ENCODE measurements around the gene SEL1L3. TPM values are rescaled to one million over a fixed set of nuclear protein-coding genes. Genes with fewer than 3 reads are reported as not detected.

SEL1L3 gene
- total RNA-seq, 1 donor from 2014 or later = 24.9 TPM

DNA sequence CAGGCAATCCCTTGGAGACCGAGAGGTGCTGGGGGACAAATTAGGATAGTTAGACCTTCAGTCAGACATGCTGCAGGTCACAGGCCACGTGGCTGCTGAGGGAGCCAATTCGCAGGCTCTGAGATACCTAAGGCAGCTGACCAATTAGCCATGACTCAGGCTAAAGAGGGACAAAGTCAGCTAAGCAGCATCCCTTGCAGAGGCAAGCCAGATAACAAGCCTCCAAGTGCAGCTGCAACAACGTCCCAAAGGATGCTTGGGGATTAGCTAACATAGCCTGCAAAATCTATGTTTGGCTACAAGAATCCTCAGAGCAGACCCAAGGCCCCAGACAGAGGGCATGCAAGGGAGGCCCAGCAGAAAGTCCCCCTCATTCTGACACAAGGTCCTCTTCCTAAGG lies 93.5 kb downstream of the SEL1L3 start:
- TF ChIP-seq, protein P1, sequence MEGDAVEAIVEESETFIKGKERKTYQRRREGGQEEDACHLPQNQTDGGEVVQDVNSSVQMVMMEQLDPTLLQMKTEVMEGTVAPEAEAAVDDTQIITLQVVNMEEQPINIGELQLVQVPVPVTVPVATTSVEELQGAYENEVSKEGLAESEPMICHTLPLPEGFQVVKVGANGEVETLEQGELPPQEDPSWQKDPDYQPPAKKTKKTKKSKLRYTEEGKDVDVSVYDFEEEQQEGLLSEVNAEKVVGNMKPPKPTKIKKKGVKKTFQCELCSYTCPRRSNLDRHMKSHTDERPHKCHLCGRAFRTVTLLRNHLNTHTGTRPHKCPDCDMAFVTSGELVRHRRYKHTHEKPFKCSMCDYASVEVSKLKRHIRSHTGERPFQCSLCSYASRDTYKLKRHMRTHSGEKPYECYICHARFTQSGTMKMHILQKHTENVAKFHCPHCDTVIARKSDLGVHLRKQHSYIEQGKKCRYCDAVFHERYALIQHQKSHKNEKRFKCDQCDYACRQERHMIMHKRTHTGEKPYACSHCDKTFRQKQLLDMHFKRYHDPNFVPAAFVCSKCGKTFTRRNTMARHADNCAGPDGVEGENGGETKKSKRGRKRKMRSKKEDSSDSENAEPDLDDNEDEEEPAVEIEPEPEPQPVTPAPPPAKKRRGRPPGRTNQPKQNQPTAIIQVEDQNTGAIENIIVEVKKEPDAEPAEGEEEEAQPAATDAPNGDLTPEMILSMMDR (IDR thresholded peaks at IDR 0.05; ENCODE audit: insufficient read depth, low read depth, low read length) = no peak
- no peak for TF ChIP-seq EZH2 (IDR thresholded peaks at IDR 0.05; ENCODE audit: insufficient read depth, low read length)

DNA sequence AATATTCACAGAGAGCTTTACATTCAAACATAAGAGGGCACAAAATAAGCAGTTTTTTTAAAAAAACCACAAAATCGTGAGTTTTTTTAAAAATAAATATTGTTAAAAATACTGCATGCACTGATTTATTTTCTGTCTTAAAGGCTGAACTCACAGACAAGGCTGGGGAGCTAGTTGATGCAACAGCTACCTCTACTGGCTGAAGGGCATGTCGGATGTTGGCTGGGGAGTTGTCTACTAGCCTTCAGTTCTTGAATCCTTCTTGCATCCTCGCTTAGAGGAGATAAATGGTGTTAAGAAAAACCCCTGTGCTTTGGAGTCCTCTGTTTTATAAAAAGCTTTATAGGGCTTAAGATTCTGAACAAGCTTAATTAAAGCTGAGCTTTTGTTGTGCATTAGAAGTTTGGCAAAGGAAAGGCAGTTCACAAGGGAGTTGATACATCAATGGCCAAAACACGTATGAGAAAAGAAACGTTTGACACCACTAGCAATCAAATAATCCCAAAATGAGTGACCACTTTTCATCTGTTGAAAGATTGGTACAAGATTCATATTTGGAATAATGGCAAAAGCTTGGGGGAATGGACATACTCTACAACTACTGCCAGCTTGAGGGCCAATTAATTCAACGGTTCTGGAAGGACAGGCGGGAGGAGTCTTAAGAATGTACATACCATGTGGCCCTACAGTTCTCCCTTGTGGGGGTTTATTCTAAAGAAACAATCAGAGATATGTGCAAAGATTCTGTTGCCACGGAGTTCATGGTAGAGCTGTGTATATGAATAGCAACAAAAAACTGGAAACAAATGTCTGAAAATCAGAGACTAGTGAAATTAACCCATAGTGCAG lies 94.7 kb downstream of the SEL1L3 start:
- Histone ChIP-seq H3K79me2 (ENCODE audit: insufficient read depth, low read length) (no peaks in the 10 kb centered on the region), H3K9ac (ENCODE audit: low read length) (no peak overlapping the region), H3K9me3 (ENCODE audit: insufficient read depth, low read depth, low read length) (no peaks in the 10 kb centered on the region), H3K27me3 (ENCODE audit: insufficient read depth, low read length) (no peaks in the 10 kb centered on the region), H3K4me2 (ENCODE audit: low read length) (no peak overlapping the region), H3K4me3 (ENCODE audit: insufficient read depth, low read depth, low read length) (no peak overlapping the region), H3K4me1 (ENCODE audit: insufficient read depth, low read length) (no peaks in the 10 kb centered on the region), H3K36me3 (ENCODE audit: insufficient read depth, low read length) (no peaks in the 10 kb centered on the region), H2AFZ (ENCODE audit: low read depth, low read length) (no peak overlapping the region), H4K20me1 (ENCODE audit: insufficient read depth, low read length) (no peaks in the 10 kb centered on the region), H3K27ac (ENCODE audit: low read depth, low read length) (no peak overlapping the region)
- Mint-ChIP-seq H3K27me3 (ENCODE audit: low read depth, unreplicated experiment) (no peaks in the 10 kb centered on the region), H3K4me3 (ENCODE audit: unreplicated experiment) (no peak overlapping the region), H3K27ac (ENCODE audit: unreplicated experiment) (no peak overlapping the region), H3K9me3 (ENCODE audit: unreplicated experiment) (no peaks in the 10 kb centered on the region), H3K4me1 (ENCODE audit: low read depth, unreplicated experiment) (no peaks in the 10 kb centered on the region), H3K36me3 (ENCODE audit: low read depth, unreplicated experiment) (peaks cover 2% of the 10 kb centered on the region)
- DNase-seq (ENCODE audit: low read depth) (peak; percentile 44), FAIRE-seq (peak; percentile 59)
- TF ChIP-seq, protein P1 (IDR thresholded peaks at IDR 0.05; ENCODE audit: insufficient read depth, low read depth, low read length) = peak; percentile 97
- no peak for TF ChIP-seq EZH2 (IDR thresholded peaks at IDR 0.05; ENCODE audit: insufficient read depth, low read length)

More for the DNA sequence above, 93.5 kb downstream of the SEL1L3 start:
- Histone ChIP-seq H2AFZ (ENCODE audit: low read depth, low read length) (no peak overlapping the region), H3K27me3 (ENCODE audit: insufficient read depth, low read length) (no peaks in the 10 kb centered on the region), H3K27ac (ENCODE audit: low read depth, low read length) (no peak overlapping the region), H3K4me2 (ENCODE audit: low read length) (no peak overlapping the region), H3K4me1 (ENCODE audit: insufficient read depth, low read length) (no peaks in the 10 kb centered on the region), H3K9ac (ENCODE audit: low read length) (no peak overlapping the region), H3K4me3 (ENCODE audit: insufficient read depth, low read depth, low read length) (no peak overlapping the region), H3K9me3 (ENCODE audit: insufficient read depth, low read depth, low read length) (no peaks in the 10 kb centered on the region), H3K79me2 (ENCODE audit: insufficient read depth, low read length) (no peaks in the 10 kb centered on the region), H3K36me3 (ENCODE audit: insufficient read depth, low read length) (no peaks in the 10 kb centered on the region), H4K20me1 (ENCODE audit: insufficient read depth, low read length) (no peaks in the 10 kb centered on the region)
- peaks cover 3% of the 10 kb centered on the region for H3K36me3 Mint-ChIP-seq (ENCODE audit: low read depth, unreplicated experiment)
- FAIRE-seq = no peak
- no peak overlapping the region for H3K4me3 Mint-ChIP-seq (ENCODE audit: unreplicated experiment)
- DNase-seq (ENCODE audit: low read depth) = peak; percentile 26
- H3K27ac Mint-ChIP-seq (ENCODE audit: unreplicated experiment) = no peak overlapping the region
- no peaks in the 10 kb centered on the region for H3K4me1 Mint-ChIP-seq (ENCODE audit: low read depth, unreplicated experiment)
- H3K27me3 Mint-ChIP-seq (ENCODE audit: low read depth, unreplicated experiment) = no peaks in the 10 kb centered on the region
- no peaks in the 10 kb centered on the region for H3K9me3 Mint-ChIP-seq (ENCODE audit: unreplicated experiment)

Data from astrocyte (in vitro differentiated cells and primary cell).